Nephron progenitor cell (in vitro differentiated cells): ENCODE measurements around the gene PDIA5.
A peak's percentile ranks its signal among the peaks of the same experiment; 100 is the strongest.

Source experiments
- DNase-seq: peaks from one replicate; pipeline ENCODE4 v3.0.0; 2021
- H3K27ac Mint-ChIP-seq: 2 replicates; pipeline ENCODE4 v1.8.0; 2021; ENCODE audit warnings: mild to moderate bottlenecking, moderate library complexity, mixed read lengths
- H3K27me3 Mint-ChIP-seq: 2 replicates; pipeline ENCODE4 v1.8.0; 2021; ENCODE audit warnings: mild to moderate bottlenecking, low read depth, mixed read lengths; ENCODE audit not compliant: poor library complexity
- H3K36me3 Mint-ChIP-seq: 2 replicates; pipeline ENCODE4 v1.8.0; 2021; ENCODE audit warnings: low read depth, mixed read lengths
- H3K4me1 Mint-ChIP-seq: 2 replicates; pipeline ENCODE4 v1.8.0; 2021; ENCODE audit warnings: mixed read lengths
- H3K4me3 Mint-ChIP-seq: 2 replicates; pipeline ENCODE4 v1.8.0; 2021; ENCODE audit warnings: mild to moderate bottlenecking, moderate library complexity, mixed read lengths
- H3K9me3 Mint-ChIP-seq: 2 replicates; pipeline ENCODE4 v1.8.0; 2021; ENCODE audit warnings: mild to moderate bottlenecking, moderate library complexity, mixed read lengths
- TF ChIP-seq, protein P1 (sequence below): fragments of 200-600 bp; sonication (generic); IDR thresholded peaks from 2 replicates; pipeline ENCODE4 v1.5.0; 2021; ENCODE audit warnings: antibody characterized with exemption

PDIA5 gene

DNA sequence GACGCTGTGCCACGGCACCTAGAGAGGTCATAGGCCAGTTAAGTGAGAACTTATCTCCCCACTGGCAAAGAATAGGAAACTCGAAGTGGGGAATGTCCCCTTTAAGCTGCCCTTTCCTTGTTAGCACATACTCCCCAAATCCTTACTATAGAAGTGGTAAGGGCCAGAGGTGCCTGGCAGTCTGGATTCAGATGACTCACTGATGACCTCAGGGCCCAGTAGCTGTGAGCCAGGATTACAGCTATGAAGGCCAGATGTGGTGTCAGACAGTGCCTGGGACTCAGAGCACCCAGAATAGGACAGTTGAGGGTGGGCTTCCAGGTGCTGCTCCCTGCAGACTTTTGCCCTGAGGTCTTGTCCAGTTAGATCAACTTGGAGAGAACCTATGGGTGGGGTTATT is 37.7 kb downstream of the PDIA5 start:
- no peak overlapping the region for H3K27ac Mint-ChIP-seq
- TF ChIP-seq, protein P1, sequence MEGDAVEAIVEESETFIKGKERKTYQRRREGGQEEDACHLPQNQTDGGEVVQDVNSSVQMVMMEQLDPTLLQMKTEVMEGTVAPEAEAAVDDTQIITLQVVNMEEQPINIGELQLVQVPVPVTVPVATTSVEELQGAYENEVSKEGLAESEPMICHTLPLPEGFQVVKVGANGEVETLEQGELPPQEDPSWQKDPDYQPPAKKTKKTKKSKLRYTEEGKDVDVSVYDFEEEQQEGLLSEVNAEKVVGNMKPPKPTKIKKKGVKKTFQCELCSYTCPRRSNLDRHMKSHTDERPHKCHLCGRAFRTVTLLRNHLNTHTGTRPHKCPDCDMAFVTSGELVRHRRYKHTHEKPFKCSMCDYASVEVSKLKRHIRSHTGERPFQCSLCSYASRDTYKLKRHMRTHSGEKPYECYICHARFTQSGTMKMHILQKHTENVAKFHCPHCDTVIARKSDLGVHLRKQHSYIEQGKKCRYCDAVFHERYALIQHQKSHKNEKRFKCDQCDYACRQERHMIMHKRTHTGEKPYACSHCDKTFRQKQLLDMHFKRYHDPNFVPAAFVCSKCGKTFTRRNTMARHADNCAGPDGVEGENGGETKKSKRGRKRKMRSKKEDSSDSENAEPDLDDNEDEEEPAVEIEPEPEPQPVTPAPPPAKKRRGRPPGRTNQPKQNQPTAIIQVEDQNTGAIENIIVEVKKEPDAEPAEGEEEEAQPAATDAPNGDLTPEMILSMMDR = no peak
- H3K36me3 Mint-ChIP-seq = peaks cover 26% of the 10 kb centered on the region

DNA sequence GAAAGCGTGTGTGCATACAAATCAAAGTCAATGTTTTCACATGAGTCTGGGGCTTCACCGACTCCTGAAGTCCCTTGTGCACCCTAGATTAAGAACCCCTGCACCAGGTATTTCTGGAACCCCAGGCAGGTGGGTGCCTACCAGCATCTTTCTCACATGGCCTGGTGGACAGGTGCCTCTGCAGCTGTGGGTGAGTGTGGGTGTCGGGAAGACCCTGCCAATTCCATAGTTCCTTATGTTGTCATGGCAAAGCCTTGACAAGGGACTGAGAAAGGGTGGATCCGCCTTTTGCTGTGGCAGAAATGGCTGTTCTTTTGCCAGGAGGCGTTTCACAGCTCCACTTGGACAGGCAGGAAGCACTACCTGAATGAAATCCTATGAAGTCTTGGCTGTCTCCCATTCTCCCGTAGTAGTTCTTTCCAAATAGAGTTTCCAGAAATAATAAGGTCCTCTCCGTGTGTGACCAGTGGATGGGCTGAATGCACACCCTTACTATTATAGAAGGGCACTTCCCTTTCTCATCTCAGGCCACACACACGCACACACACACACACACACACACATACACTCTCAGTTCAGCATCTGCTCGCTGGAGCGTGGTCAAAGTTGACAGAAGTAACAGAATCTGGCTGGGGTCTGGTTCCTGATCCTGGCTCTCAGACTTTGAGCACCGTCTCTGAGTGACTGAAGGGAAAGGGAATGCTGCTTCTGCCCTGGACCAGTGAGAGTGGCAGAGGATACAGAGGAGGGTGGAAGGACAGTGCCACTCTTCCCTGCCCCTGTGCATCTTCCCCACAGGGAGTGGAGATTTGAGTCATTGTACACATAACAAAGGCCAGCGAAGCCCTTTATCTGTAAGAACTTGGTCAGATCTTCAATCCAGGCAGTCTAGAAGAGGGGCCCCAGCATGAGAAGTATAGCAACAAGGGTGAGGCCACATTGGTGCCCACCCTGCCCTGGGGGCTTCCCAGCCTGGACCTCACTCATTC is 38.7 kb downstream of the PDIA5 start:
- Mint-ChIP-seq H3K27ac (peak overlapping the region; percentile 3), H3K4me1 (peaks cover 32% of the 10 kb centered on the region), H3K9me3 (no peaks in the 10 kb centered on the region), H3K36me3 (peaks cover 26% of the 10 kb centered on the region), H3K27me3 (no peaks in the 10 kb centered on the region), H3K4me3 (no peak overlapping the region)
- TF ChIP-seq, protein P1 = no peak
- peak; percentile 57 for DNase-seq

More for the DNA sequence above, 37.7 kb downstream of the PDIA5 start:
- Mint-ChIP-seq H3K9me3 (no peaks in the 10 kb centered on the region), H3K27me3 (no peaks in the 10 kb centered on the region), H3K4me1 (peaks cover 35% of the 10 kb centered on the region), H3K4me3 (no peak overlapping the region)
- DNase-seq = no peak

DNA sequence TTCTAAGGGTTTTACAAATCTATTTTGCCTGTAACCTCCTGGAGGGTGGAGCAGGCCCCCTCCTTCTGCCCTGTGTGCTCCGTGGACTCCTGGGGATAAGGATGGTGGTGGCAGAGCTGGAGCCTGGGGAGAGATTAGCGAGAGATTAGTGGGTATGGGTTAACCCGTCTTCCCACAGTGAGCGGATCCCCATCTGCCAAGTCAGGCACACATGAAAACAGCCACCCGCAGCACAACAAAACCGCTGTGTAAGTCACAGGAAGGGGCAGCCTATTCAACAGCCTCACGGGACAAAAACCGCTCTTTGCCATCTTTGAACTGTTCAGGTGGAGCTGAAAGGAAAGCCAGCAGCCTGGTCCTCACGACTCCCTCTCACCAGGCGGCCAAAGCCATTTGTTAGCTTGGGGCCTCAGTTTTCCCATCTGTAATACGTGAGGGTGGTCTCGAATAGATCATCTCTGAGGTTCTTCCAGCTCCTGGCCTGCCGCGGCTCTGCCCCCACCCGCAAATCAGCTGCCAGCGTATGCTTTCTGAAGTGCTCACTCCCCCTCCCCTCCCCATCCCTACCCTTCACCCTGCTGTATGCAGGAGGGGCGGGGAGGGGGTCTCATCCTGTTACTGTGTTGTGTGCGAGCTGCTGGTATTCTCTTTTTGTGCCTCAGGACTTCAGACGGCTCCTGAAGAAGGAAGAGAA is 43.6 kb downstream of the PDIA5 start:
- Mint-ChIP-seq H3K4me1 (peaks cover 30% of the 10 kb centered on the region), H3K27ac (no peak overlapping the region), H3K9me3 (no peaks in the 10 kb centered on the region), H3K4me3 (no peak overlapping the region), H3K27me3 (no peaks in the 10 kb centered on the region), H3K36me3 (peaks cover 5% of the 10 kb centered on the region)
- TF ChIP-seq, protein P1 = no peak
- no peak for DNase-seq

DNA sequence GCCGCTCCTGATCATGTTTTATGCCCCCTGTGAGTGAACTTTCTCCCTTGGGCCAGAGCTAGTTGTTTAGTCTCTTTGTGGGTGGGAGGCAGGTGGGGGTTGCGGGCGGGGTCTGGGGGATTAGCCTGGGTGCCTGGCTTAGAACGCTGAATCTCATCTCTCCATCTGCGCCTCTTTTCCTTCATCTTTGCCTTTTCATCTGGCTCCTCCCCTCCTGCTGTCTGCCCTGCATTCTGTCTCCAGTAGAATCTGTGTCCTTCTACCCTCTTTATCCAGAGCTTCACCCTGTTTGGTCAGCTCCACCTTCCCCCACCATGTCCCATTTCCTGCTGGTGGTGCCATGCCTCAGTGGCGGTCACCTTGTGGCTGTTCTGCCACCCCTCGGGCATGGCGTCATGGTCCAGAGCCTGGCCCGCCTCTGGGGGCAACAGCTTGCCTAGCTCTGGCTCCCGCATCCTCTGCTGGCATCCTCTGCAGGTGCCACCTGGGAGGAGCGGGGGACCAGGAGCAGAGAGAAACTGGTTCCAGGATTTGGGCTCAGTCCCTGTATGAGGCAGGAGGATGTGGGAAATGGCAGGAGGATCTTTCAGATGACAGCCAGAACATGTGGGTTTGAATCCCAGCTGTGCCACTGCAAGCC is 44.3 kb downstream of the PDIA5 start:
- TF ChIP-seq, protein P1 = no peak
- Mint-ChIP-seq H3K27me3 (no peaks in the 10 kb centered on the region), H3K9me3 (no peaks in the 10 kb centered on the region), H3K27ac (no peak overlapping the region), H3K36me3 (peaks cover 4% of the 10 kb centered on the region), H3K4me1 (peaks cover 23% of the 10 kb centered on the region), H3K4me3 (no peak overlapping the region)
- DNase-seq = no peak

DNA sequence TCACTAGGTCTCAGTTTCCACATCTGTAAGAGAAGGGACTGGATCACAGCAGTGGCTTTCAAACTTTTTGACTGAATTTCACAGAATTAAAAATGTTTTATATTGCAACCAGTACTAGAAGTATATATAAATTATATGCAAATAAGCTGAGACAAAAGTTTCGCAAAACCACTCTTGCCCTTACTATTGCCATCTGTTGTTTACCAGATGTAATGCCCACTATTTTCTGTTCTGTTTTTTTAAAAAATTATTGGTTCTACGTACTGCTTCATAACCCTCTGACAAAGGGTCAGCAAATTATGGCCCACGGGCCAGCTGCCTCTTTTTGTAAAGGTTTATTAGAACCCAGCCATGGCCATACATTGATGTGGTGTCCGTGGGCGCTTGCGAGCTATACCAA is 44.8 kb downstream of the PDIA5 start:
- Mint-ChIP-seq H3K27me3 (no peaks in the 10 kb centered on the region), H3K9me3 (no peaks in the 10 kb centered on the region), H3K36me3 (peaks cover 4% of the 10 kb centered on the region), H3K4me3 (no peak overlapping the region), H3K4me1 (peaks cover 23% of the 10 kb centered on the region), H3K27ac (no peak overlapping the region)
- TF ChIP-seq, protein P1 = no peak
- DNase-seq = no peak
